GM12878 (cell line): ENCODE data around the gene GPR146. TPM values are rescaled to one million over a fixed set of nuclear protein-coding genes. Genes with fewer than 3 reads are reported as not detected.

ENCODE experiments used
- ATAC-seq: fragments of 200-7000 bp; cut with Tn5 transposase; 3 replicates; pipeline ENCODE4 v1.9.1; 2020; ENCODE audit warnings: mild to moderate bottlenecking, moderate library complexity
- BruUV-seq: library from RNA; stranded (reverse); fragments of 400-500 nt; replicated peaks from 2 replicates; lab custom pipeline; 2021; lab: Mats Ljungman, UMichigan
- CTCF ChIA-PET: fragments of 300-600 bp; sonication (Branson Sonifier 250); formaldehyde crosslinking; extraction: SDS; loops from one replicate; lab custom pipeline; 2021; ENCODE audit warnings: inconsistent platforms; lab: Yijun Ruan, JAX
- POLR2A ChIA-PET: fragments of 350-600 bp; formaldehyde crosslinking; extraction: SDS; loops from one replicate; lab custom pipeline; 2021; ENCODE audit warnings: inconsistent platforms; lab: Charles Lee
- RAD21 ChIA-PET: fragments of 300-600 bp; sonication (Branson Sonifier 250); formaldehyde crosslinking; loops from one replicate; lab custom pipeline; 2023; ENCODE audit warnings: antibody characterized with exemption; ENCODE audit not compliant: unreplicated experiment; lab: Charles Lee
- SMC1A ChIA-PET: fragments of 300-600 bp; sonication (Branson Sonifier 250); formaldehyde crosslinking; loops from one replicate; lab custom pipeline; 2023; ENCODE audit not compliant: unreplicated experiment, uncharacterized antibody; lab: Charles Lee
- DNase-seq: peaks from one replicate; pipeline ENCODE4 v3.0.0-alpha.2; 2011; ENCODE audit warnings: low read depth, low spot score
- FAIRE-seq: peaks from 3 replicates; lab custom pipeline; 2011; peaks lifted over from hg19 to GRCh38; lab: Jason Lieb, UNC
- H2AFZ ChIP-seq: 2 replicates; pipeline ENCODE4 v1.6.0; 2011; ENCODE audit warnings: low read depth, low read length, control low read depth; ENCODE audit not compliant: control insufficient read depth
- H3K27ac ChIP-seq: 2 replicates; pipeline ENCODE4 v1.5.1; 2011; ENCODE audit warnings: control low read depth; ENCODE audit not compliant: control insufficient read depth, insufficient read depth
- H3K27me3 ChIP-seq, 2 experiments: replicated peaks in 1 of 2; 2 replicates each; pipeline versions ENCODE4 v1.6.0 to v1.6.1; 2011; ENCODE audit warnings: low read length in 1 of 2; ENCODE audit not compliant: control insufficient read depth in 2 of 2, insufficient read depth in 2 of 2
- H3K36me3 ChIP-seq, 2 experiments: 2 replicates each; pipeline ENCODE4 v1.5.1; 2011; ENCODE audit warnings: low read length in 1 of 2; ENCODE audit not compliant: control insufficient read depth in 2 of 2, insufficient read depth in 2 of 2
- H3K4me1 ChIP-seq: 2 replicates; pipeline ENCODE4 v1.6.1; 2011; ENCODE audit warnings: mild to moderate bottlenecking, low read length, moderate library complexity, mixed read lengths; ENCODE audit not compliant: control insufficient read depth, insufficient read depth
- H3K4me2 ChIP-seq: 2 replicates; pipeline ENCODE4 v1.6.0; 2011; ENCODE audit warnings: control low read depth; ENCODE audit not compliant: control insufficient read depth, insufficient read depth
- H3K4me3 ChIP-seq: fragments of 200-600 bp; sonication (generic); 2 replicates; pipeline ENCODE4 v1.5.1; 2016
- H3K79me2 ChIP-seq: 2 replicates; pipeline ENCODE4 v1.6.0; 2011; ENCODE audit warnings: low read length; ENCODE audit not compliant: control insufficient read depth, insufficient read depth
- H3K9ac ChIP-seq: 2 replicates; pipeline ENCODE4 v1.8.0; 2011; ENCODE audit warnings: low read length, control low read depth, mixed read lengths; ENCODE audit not compliant: control insufficient read depth, insufficient read depth
- H3K9me3 ChIP-seq: replicated peaks from 3 replicates; pipeline ENCODE4 v1.5.1; 2011; ENCODE audit warnings: mild to moderate bottlenecking, low read length; ENCODE audit not compliant: control insufficient read depth, insufficient read depth
- H4K20me1 ChIP-seq: 2 replicates; pipeline ENCODE4 v1.6.0; 2011; ENCODE audit not compliant: control insufficient read depth, insufficient read depth
- BACH1 ChIP-seq: fragments of 450-650 bp; IDR thresholded peaks from 2 replicates; pipeline ENCODE4 v1.6.1; 2017; ENCODE audit warnings: mild to moderate bottlenecking, borderline replicate concordance
- CBX5 ChIP-seq: sonication (generic); IDR thresholded peaks from 2 replicates; pipeline ENCODE4 v1.6.1; 2016; ENCODE audit warnings: low read depth, moderate library complexity, mild to moderate bottlenecking, inconsistent platforms
- CHD1 ChIP-seq: IDR thresholded peaks from 2 replicates; pipeline ENCODE4 v1.6.1; 2012; ENCODE audit warnings: low read depth, low read length, improper control_type of control experiment
- CREB1 ChIP-seq: IDR thresholded peaks from 2 replicates; pipeline ENCODE4 v1.6.1; 2012; ENCODE audit warnings: low read depth, mild to moderate bottlenecking, inconsistent platforms
- E2F4 ChIP-seq: IDR thresholded peaks from 2 replicates; pipeline ENCODE4 v1.6.1; 2012; ENCODE audit warnings: low read depth, low read length, improper control_type of control experiment
- HCFC1 ChIP-seq: fragments of 150-350 bp; IDR thresholded peaks from 2 replicates; pipeline ENCODE4 v1.6.1; 2014; ENCODE audit warnings: low read length
- IRF3 ChIP-seq: fragments of 450-650 bp; IDR thresholded peaks from 2 replicates; pipeline ENCODE4 v1.6.1; 2014; ENCODE audit warnings: mild to moderate bottlenecking
- POLR2AphosphoS5 ChIP-seq: IDR thresholded peaks from 2 replicates; pipeline ENCODE4 v1.6.1; 2011; ENCODE audit warnings: mild to moderate bottlenecking, low read length, inconsistent platforms
- RBBP5 ChIP-seq: fragments of 200-600 bp; sonication (generic); conservative IDR thresholded peaks from 2 replicates; pipeline ENCODE4 v1.6.1; 2016
- SUPT20H ChIP-seq: IDR thresholded peaks from 2 replicates; pipeline ENCODE4 v1.6.1; 2011; ENCODE audit warnings: low read depth, mild to moderate bottlenecking, low read length, moderate library complexity, borderline replicate concordance; ENCODE audit not compliant: control insufficient read depth
- SUZ12 ChIP-seq: fragments of 200-600 bp; sonication (generic); IDR thresholded peaks from one replicate; pipeline ENCODE4 v1.6.1; 2018; ENCODE audit warnings: antibody characterized with exemption, mild to moderate bottlenecking; ENCODE audit not compliant: unreplicated experiment
- TCF12 ChIP-seq: IDR thresholded peaks from 2 replicates; pipeline ENCODE4 v1.6.1; 2011; ENCODE audit warnings: low read depth, mild to moderate bottlenecking, low read length
- TCF7 ChIP-seq: IDR thresholded peaks from 2 replicates; pipeline ENCODE4 v1.6.1; 2014; ENCODE audit warnings: antibody characterized with exemption, borderline replicate concordance
- ZSCAN29 ChIP-seq: fragments of 450-650 bp; IDR thresholded peaks from 2 replicates; pipeline ENCODE4 v1.6.1; 2017; ENCODE audit warnings: mild to moderate bottlenecking, moderate library complexity
- WGBS: methylation state at CpG from one replicate; pipeline ENCODE4 v1.1.6; 2016; ENCODE audit warnings: low lambda C conversion rate; ENCODE audit not compliant: insufficient replicate concordance, insufficient coverage; ENCODE audit errors: missing lambda C conversion rate; 5-methylcytosine and 5-hydroxymethylcytosine counted together
- in situ Hi-C: fragments of 300-500 bp; cut with MboI; formaldehyde crosslinking; loops from 9 replicates; pipeline ENCODE4 v1.14.3; 2018; ENCODE audit warnings: mixed read lengths
- intact Hi-C: fragments of 100-400 bp; cut with micrococcal nuclease; formaldehyde crosslinking; loops from one replicate; pipeline ENCODE4 v1.14.2; 2022; ENCODE audit not compliant: unreplicated experiment
- polyA plus RNA-seq, 11 experiments: library from polyadenylated mRNA; depleted of rRNA in 4 of 11; unstranded in 6 of 11; stranded (reverse) in 5 of 11; fragments of >200 nt; fragmentation: Nextera tagmentation in 4 of 11; fragmentation: Illumina TruSeq in 1 of 11; extraction: Ambion mirVana in 4 of 11; extraction: Trizol in 1 of 11; gene quantifications; 1 replicate in 1 of 11; 2 replicates in 10 of 11; pipeline versions ENCODE4 v1.2.1 to v1.2.3, GENCODE V29; 2011 to 2016; ENCODE audit warnings: inconsistent platforms in 2 of 11, missing spikeins in 2 of 11, low read depth in 1 of 11
- total RNA-seq, 4 experiments: library from RNA; depleted of rRNA in 3 of 4; stranded (reverse); fragments of >200 nt in 3 of 4; fragmentation: Illumina TruSeq in 1 of 4; extraction: Trizol in 1 of 4; gene quantifications; 2 replicates each; pipeline versions ENCODE4 v1.2.1 to v1.2.3, GENCODE V29; 2013 to 2021
- TF ChIP-seq, protein P1 (sequence below): fragments of 150-350 bp; IDR thresholded peaks from 2 replicates; pipeline ENCODE4 v1.6.1; 2014; ENCODE audit warnings: mild to moderate bottlenecking, low read depth, low read length
- TF ChIP-seq, protein P2 (sequence below): fragments of 450-650 bp; IDR thresholded peaks from 2 replicates; pipeline ENCODE4 v1.6.1; 2017; ENCODE audit warnings: mild to moderate bottlenecking, moderate library complexity

Gene GPR146
- total and polyA plus RNA-seq, 10 of the 15 experiments (the other 5 are each of a cell fraction or from before 2014, with no cell fraction given): 0.19 to 12.0 (median 0.54) TPM; not detected in 2

DNA sequence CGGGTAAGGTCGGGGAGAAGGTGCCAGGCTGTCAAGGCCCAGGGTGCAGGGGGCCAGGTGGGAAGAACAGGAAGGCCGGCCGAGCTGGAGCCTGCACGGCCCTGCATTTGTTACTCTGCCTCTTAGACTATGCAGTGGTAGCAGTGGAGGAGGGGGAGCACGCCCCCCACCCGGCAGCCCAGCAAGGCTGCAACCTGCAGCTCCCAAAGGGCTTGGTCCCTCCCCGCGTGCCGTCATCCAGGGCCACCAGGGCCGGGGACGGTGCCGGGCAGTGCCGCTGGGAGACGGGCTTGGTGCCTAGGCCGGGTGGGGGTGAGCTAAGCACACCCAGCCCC is 36.5 kb downstream of the GPR146 start:
- Histone ChIP-seq H3K79me2 (no peaks in the 10 kb centered on the region), H3K9ac (no peak overlapping the region), H2AFZ (no peak overlapping the region), H3K36me3 (peaks cover 0 to 4% of the 10 kb centered on the region in 2 experiments; a peak in 2 of 4 replicates), H3K27me3 (no peaks in the 10 kb centered on the region), H3K4me2 (no peak overlapping the region), H4K20me1 (no peaks in the 10 kb centered on the region), H3K4me1 (peaks cover 2% of the 10 kb centered on the region; the same call in 1 of the 2 replicates), H3K4me3 (no peak overlapping the region), H3K27ac (no peak overlapping the region), H3K9me3 (no peaks in the 10 kb centered on the region)
- intact Hi-C loops (no loop called here), in situ Hi-C loops (no loop called here)
- POLR2A ChIA-PET: no interaction called here
- 92% methylated on average over 14 of the region's 16 CpGs for WGBS
- SMC1A ChIA-PET: no interaction called here
- no TSS peak for BruUV-seq
- DNase-seq (no peak), FAIRE-seq (no peak), ATAC-seq (no peak)
- CTCF ChIA-PET: interaction anchor here (0.6 to 1.3 kb wide), 3 partner anchors 16 to 92 kb away, joined by 3 to 5 read pairs (median 3); no protein-coding TSS in a partner anchor
- RAD21 ChIA-PET: no interaction called here
- no peak for TF ChIP-seq SUPT20H
- no peak for TF ChIP-seq E2F4
- TF ChIP-seq, protein P1, sequence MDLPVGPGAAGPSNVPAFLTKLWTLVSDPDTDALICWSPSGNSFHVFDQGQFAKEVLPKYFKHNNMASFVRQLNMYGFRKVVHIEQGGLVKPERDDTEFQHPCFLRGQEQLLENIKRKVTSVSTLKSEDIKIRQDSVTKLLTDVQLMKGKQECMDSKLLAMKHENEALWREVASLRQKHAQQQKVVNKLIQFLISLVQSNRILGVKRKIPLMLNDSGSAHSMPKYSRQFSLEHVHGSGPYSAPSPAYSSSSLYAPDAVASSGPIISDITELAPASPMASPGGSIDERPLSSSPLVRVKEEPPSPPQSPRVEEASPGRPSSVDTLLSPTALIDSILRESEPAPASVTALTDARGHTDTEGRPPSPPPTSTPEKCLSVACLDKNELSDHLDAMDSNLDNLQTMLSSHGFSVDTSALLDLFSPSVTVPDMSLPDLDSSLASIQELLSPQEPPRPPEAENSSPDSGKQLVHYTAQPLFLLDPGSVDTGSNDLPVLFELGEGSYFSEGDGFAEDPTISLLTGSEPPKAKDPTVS: no peak
- TF ChIP-seq ZSCAN29: no peak
- TF ChIP-seq TCF12: no peak
- TF ChIP-seq HCFC1: no peak
- TF ChIP-seq BACH1: no peak
- TF ChIP-seq CBX5: no peak
- no peak for TF ChIP-seq CREB1
- TF ChIP-seq TCF7: no peak
- no peak for TF ChIP-seq CHD1
- TF ChIP-seq, protein P2, sequence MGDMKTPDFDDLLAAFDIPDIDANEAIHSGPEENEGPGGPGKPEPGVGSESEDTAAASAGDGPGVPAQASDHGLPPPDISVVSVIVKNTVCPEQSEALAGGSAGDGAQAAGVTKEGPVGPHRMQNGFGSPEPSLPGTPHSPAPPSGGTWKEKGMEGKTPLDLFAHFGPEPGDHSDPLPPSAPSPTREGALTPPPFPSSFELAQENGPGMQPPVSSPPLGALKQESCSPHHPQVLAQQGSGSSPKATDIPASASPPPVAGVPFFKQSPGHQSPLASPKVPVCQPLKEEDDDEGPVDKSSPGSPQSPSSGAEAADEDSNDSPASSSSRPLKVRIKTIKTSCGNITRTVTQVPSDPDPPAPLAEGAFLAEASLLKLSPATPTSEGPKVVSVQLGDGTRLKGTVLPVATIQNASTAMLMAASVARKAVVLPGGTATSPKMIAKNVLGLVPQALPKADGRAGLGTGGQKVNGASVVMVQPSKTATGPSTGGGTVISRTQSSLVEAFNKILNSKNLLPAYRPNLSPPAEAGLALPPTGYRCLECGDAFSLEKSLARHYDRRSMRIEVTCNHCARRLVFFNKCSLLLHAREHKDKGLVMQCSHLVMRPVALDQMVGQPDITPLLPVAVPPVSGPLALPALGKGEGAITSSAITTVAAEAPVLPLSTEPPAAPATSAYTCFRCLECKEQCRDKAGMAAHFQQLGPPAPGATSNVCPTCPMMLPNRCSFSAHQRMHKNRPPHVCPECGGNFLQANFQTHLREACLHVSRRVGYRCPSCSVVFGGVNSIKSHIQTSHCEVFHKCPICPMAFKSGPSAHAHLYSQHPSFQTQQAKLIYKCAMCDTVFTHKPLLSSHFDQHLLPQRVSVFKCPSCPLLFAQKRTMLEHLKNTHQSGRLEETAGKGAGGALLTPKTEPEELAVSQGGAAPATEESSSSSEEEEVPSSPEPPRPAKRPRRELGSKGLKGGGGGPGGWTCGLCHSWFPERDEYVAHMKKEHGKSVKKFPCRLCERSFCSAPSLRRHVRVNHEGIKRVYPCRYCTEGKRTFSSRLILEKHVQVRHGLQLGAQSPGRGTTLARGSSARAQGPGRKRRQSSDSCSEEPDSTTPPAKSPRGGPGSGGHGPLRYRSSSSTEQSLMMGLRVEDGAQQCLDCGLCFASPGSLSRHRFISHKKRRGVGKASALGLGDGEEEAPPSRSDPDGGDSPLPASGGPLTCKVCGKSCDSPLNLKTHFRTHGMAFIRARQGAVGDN: no peak
- no peak for TF ChIP-seq POLR2AphosphoS5
- no peak for TF ChIP-seq SUZ12
- no peak for TF ChIP-seq RBBP5
- TF ChIP-seq IRF3: no peak
